AG04450 (cell line): Measurements from ENCODE around the gene MIP. TPM values are rescaled to one million over a fixed set of nuclear protein-coding genes. Genes with fewer than 3 reads are reported as not detected.
"Not testable (repeated sequence)": the region's sequence is repeated elsewhere in the genome, so short reads cannot be mapped to it uniquely, and the experiment has no call there.

Experiments
- CTCF ChIA-PET: fragments of 300-600, 350-600 bp; formaldehyde crosslinking; extraction: SDS; loops from one replicate; lab custom pipeline; 2022; ENCODE audit warnings: antibody characterized with exemption, inconsistent platforms; lab: Charles Lee
- POLR2A ChIA-PET: fragments of 350-600 bp; formaldehyde crosslinking; extraction: SDS; loops from one replicate; lab custom pipeline; 2021; ENCODE audit warnings: antibody characterized with exemption, inconsistent platforms; lab: Yijun Ruan, JAX
- DNase-seq: peaks from one replicate; pipeline ENCODE4 v3.0.0-alpha.2; 2011; ENCODE audit warnings: low read depth, low spot score
- H3K27ac ChIP-seq: one replicate; pipeline ENCODE4 v1.5.1; 2012; ENCODE audit warnings: low read depth, low read length, control low read depth
- H3K27me3 ChIP-seq: one replicate; pipeline ENCODE4 v1.6.0; 2012; ENCODE audit warnings: low read length; ENCODE audit not compliant: control insufficient read depth, insufficient read depth
- H3K4me3 ChIP-seq: 2 replicates; pipeline ENCODE4 v1.5.1; 2011; ENCODE audit warnings: mild to moderate bottlenecking, low read depth, low read length, control low read depth
- H3K9me3 ChIP-seq: 2 replicates; pipeline ENCODE4 v1.5.1; 2012; ENCODE audit warnings: low read length; ENCODE audit not compliant: control insufficient read depth, insufficient read depth
- polyA plus RNA-seq: library from polyadenylated mRNA; depleted of rRNA; stranded (reverse); fragments of >200 nt; gene quantifications from 2 replicates; pipeline ENCODE4 v1.2.3, GENCODE V29; 2011
- TF ChIP-seq, protein P1 (sequence below): IDR thresholded peaks from 2 replicates; pipeline ENCODE4 v1.5.1; 2011; ENCODE audit warnings: low read depth, low read length, control low read depth, inconsistent platforms

MIP gene
- polyA plus RNA-seq, 1 experiment = not detected

- TF ChIP-seq, protein P1, sequence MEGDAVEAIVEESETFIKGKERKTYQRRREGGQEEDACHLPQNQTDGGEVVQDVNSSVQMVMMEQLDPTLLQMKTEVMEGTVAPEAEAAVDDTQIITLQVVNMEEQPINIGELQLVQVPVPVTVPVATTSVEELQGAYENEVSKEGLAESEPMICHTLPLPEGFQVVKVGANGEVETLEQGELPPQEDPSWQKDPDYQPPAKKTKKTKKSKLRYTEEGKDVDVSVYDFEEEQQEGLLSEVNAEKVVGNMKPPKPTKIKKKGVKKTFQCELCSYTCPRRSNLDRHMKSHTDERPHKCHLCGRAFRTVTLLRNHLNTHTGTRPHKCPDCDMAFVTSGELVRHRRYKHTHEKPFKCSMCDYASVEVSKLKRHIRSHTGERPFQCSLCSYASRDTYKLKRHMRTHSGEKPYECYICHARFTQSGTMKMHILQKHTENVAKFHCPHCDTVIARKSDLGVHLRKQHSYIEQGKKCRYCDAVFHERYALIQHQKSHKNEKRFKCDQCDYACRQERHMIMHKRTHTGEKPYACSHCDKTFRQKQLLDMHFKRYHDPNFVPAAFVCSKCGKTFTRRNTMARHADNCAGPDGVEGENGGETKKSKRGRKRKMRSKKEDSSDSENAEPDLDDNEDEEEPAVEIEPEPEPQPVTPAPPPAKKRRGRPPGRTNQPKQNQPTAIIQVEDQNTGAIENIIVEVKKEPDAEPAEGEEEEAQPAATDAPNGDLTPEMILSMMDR = no peak
- ChIA-PET CTCF (no interaction called here), POLR2A (no interaction called here)
- no peaks in the 10 kb centered on the region for H3K9me3 ChIP-seq
- no peak overlapping the region for H3K4me3 ChIP-seq
- no peak overlapping the region for H3K27ac ChIP-seq
- DNase-seq = no peak
- no peaks in the 10 kb centered on the region for H3K27me3 ChIP-seq
Observed at GRCh38 chr12:56414401-56414800, 40.1 kb downstream of the MIP start.

- POLR2A ChIA-PET = no interaction called here
- H3K27me3 ChIP-seq = no peaks in the 10 kb centered on the region
- H3K27ac ChIP-seq = no peak overlapping the region
- no peak overlapping the region for H3K4me3 ChIP-seq
- TF ChIP-seq, protein P1 = no peak
- no peak for DNase-seq
- no peaks in the 10 kb centered on the region for H3K9me3 ChIP-seq
- CTCF ChIA-PET = no interaction called here
Observed at GRCh38 chr12:56413392-56413791, 41.1 kb downstream of the MIP start.

DNA sequence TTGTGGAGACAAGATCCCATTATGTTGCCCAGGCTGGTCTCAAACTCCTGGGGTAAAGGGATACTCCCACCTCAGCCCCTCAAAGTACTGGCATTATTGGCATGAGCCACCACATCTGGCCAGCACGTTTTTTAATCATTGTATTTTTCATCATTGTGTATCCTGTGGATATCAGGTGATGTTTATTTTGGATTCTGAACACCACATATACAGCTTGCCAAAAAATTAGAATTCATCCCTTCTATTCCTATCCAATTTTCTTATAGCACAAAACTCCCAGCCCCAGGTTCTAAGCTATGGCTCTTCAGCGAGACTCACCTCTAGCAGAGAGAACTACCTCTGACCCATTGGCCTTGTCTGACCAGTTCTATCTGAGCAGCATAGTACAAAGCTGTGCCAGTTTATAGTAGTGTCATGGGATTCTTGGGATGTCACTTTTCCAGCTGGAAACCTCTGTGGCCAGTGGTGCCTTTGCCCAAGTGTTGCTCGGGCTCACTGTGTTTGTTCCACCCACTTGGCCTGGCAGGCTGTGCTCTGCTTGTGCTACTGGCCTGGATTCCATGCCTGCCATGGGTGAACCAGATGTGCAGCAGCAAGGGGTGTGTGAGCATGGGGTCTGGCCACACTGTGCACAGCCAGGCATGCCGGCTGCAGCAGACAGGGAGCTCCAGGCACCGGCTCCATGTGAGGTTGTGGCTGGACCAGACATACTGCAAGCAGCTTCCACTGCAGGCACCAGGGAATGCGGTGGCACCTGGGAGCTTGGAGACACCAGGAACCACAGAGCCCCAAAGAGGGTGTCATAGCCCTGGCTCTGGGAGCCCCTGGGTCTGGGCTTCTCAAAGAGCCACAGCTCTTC lies 42.4 kb downstream of the MIP start:
- no peak for DNase-seq
- H3K4me3 ChIP-seq = no peak overlapping the region
- TF ChIP-seq, protein P1 = no peak
- H3K9me3 ChIP-seq = no peaks in the 10 kb centered on the region
- CTCF ChIA-PET = interaction anchor here (1.1 kb wide), 1 partner anchor 52 kb away, joined by 3 read pairs; no protein-coding TSS in a partner anchor
- H3K27me3 ChIP-seq = no peaks in the 10 kb centered on the region
- POLR2A ChIA-PET = no interaction called here
- no peak overlapping the region for H3K27ac ChIP-seq

DNA sequence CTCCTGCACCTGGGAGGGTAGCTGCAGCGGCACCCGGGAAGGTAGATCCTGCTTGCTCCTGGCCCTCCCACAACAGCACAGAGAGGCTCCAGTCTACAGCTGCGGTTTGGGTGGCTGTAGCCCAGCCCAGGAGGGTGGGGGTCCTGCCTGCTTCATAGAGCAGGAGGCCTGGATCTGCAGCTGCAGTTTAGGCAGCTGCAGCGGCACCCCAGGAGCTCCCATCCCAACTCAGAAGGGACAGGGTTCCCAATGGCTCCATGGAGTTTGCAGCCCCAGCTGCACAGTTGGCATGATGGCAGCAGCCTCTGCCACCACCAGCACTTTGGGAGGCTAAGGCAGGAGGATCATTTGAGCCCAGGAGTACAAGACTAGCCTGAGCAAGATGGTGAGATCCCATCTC lies 43.7 kb downstream of the MIP start:
- Histone ChIP-seq H3K27me3 (no peaks in the 10 kb centered on the region), H3K4me3 (no peak overlapping the region), H3K9me3 (no peaks in the 10 kb centered on the region), H3K27ac (no peak overlapping the region)
- ChIA-PET POLR2A (no interaction called here), CTCF (interaction anchor here (1.1 kb wide), 1 partner anchor 53 kb away, joined by 3 read pairs; no protein-coding TSS in a partner anchor)
- TF ChIP-seq, protein P1 = no peak
- DNase-seq = no peak

- Histone ChIP-seq H3K27ac (no peak overlapping the region), H3K9me3 (no peaks in the 10 kb centered on the region), H3K4me3 (no peak overlapping the region), H3K27me3 (no peaks in the 10 kb centered on the region)
- ChIA-PET POLR2A (no interaction called here), CTCF (no interaction called here)
- TF ChIP-seq, protein P1 = no peak
- DNase-seq = no peak
Observed at GRCh38 chr12:56408799-56409417, 45.5 kb downstream of the MIP start.

DNA sequence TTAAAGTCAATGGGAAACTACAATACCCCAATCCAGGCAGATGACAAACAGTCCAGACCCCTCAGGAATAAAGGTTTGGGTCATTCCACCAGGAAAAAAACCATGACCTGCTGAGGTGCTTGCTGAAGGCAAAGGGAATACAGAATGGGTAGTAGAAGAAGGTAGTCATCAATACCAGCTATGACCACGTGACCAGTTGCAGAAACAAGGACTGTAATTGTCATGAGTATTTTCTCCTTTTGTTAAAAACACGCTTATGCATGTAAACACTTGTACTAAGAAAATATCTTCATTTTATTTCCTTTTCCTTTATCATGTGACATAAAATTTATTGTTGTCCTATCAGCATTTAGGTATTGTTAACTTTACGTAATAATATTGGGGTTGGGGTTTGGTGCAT lies 50.2 kb downstream of the MIP start:
- H3K27me3 ChIP-seq, POLR2A ChIA-PET, DNase-seq, H3K27ac ChIP-seq, H3K4me3 ChIP-seq, CTCF ChIA-PET, H3K9me3 ChIP-seq: not testable (repeated sequence)

DNA sequence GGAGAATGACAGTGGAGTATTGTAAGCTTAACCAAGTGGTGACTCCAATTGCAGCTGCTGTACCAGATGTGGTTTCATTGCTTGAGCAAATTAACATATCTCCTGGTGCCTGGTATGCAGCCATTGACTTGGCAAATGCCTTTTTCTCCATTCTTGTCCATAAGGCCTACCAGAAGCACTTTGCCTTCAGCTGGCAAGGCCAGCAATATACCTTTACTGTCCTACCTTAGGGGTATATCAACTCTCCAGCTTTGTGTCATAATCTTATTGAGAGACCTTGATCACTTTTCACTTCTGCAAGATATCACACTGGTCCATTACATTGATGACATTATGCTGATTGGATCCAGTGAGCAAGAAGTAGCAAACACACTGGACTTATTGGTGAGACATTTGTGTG lies 52.8 kb downstream of the MIP start:
- POLR2A ChIA-PET, CTCF ChIA-PET, H3K9me3 ChIP-seq: not testable (repeated sequence)

More for the DNA sequence above, 52.8 kb downstream of the MIP start:
- H3K27me3 ChIP-seq, DNase-seq, H3K27ac ChIP-seq, H3K4me3 ChIP-seq: not testable (repeated sequence)
